Measurements from ENCODE around the gene AMPD2.

AMPD2 gene

GRCh38 chr1:109618661-109619575, 719 bp upstream of the AMPD2 start:
- no peak for DNase-seq

- no peak for DNase-seq
Measured at GRCh38 chr1:109620401-109620791, 759 bp downstream of the AMPD2 start.

GRCh38 chr1:109620841-109621286, 1.2 kb downstream of the AMPD2 start:
- peak; percentile 78 to 96 (median 87) for DNase-seq

- no peak for DNase-seq
Measured at GRCh38 chr1:109621379-109622136, 1.9 kb downstream of the AMPD2 start.

GRCh38 chr1:109622137-109622892, 2.7 kb downstream of the AMPD2 start:
- no peak for DNase-seq

GRCh38 chr1:109622895-109623294, 3.3 kb downstream of the AMPD2 start:
- no peak for DNase-seq

- DNase-seq: no peak
Measured at GRCh38 chr1:109623601-109624161, 4.0 kb downstream of the AMPD2 start.

- no peak for DNase-seq
Measured at GRCh38 chr1:109624201-109625010, 4.8 kb downstream of the AMPD2 start.

- DNase-seq: no peak
Measured at GRCh38 chr1:109625176-109625575, 5.5 kb downstream of the AMPD2 start.

- no peak for DNase-seq
Measured at GRCh38 chr1:109625601-109626560, 6.2 kb downstream of the AMPD2 start.

GRCh38 chr1:109626682-109627408, 7.2 kb downstream of the AMPD2 start:
- DNase-seq: no peak

- no peak for DNase-seq
Measured at GRCh38 chr1:109627692-109628399, 8.2 kb downstream of the AMPD2 start.

- no peak for DNase-seq
Measured at GRCh38 chr1:109628540-109629321, 9.1 kb downstream of the AMPD2 start.

- DNase-seq: no peak
Measured at GRCh38 chr1:109629372-109630030, 9.9 kb downstream of the AMPD2 start.

- DNase-seq: peak in 1 of 4 experiments; percentile 42
Measured at GRCh38 chr1:109630081-109630897, 10.7 kb downstream of the AMPD2 start.

- DNase-seq: no peak
Measured at GRCh38 chr1:109630898-109631512, 11.4 kb downstream of the AMPD2 start.

Measured in activated naive CD4-positive, alpha-beta T cell (primary cell).